ENCODE data around the gene GRN.

DNA sequence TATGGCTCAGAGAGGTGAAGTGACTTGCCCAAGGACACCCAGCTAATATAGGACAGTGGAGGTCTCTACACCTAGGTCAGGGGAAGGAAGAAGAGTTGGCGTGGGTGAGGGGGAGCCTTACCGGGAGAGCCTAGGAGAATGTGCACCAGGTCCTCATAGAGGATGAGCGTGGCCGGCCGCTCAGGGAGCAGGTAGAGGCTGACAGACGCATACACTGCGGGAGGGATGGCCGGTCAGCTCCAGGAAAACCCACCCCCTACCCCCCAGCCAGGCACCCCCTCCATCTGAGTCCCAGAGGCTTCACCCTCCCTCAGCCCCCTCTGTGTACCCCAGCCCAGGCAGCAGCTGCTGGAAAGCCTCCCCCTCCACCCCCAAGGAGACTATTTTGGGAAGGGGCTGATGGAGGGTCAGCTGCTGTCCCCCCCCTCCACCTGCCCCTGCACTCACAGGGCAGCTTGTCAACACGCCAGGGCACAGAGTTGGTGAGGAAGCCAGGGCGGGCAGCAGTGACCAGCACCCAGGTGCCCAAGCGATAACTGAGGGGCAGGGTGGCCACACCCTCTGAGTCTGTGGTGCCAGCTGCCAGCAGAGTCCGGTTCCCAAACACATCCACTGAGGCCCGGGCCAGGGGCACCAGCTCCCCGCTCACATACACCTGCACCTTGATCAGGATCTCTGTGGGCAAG lies 14.5 kb downstream of the GRN start:
- TF ChIP-seq POLR2A (IDR thresholded peaks at IDR 0.05) (no peak), POLR2AphosphoS5 (IDR thresholded peaks at IDR 0.05) (no peak)

Measured in breast epithelium (tissue), 3 donors.